ENCODE results near the gene XPR1.

The XPR1 gene

DNA sequence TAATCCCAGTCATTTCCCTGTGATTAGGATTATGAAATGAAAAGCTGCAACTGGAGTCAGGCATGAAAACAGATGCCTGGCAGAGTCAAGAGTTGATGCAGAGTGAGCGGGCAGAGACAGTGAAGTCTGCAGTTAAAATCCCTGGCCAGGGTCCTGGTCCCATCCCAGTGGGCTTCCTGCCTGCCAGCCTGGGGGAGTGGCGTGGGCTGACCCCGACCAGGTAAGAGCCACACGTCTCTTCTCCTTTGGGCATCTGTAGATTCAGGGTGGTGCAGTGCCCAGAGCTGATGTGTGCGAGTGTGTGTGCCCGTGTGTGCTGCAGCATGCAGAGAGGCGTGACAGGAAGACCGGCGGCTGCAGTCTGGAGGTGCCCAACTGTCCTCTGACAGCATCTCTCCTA lies 274.7 kb downstream of the XPR1 start:
- TF ChIP-seq, protein P1, sequence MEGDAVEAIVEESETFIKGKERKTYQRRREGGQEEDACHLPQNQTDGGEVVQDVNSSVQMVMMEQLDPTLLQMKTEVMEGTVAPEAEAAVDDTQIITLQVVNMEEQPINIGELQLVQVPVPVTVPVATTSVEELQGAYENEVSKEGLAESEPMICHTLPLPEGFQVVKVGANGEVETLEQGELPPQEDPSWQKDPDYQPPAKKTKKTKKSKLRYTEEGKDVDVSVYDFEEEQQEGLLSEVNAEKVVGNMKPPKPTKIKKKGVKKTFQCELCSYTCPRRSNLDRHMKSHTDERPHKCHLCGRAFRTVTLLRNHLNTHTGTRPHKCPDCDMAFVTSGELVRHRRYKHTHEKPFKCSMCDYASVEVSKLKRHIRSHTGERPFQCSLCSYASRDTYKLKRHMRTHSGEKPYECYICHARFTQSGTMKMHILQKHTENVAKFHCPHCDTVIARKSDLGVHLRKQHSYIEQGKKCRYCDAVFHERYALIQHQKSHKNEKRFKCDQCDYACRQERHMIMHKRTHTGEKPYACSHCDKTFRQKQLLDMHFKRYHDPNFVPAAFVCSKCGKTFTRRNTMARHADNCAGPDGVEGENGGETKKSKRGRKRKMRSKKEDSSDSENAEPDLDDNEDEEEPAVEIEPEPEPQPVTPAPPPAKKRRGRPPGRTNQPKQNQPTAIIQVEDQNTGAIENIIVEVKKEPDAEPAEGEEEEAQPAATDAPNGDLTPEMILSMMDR (IDR thresholded peaks at IDR 0.05; ENCODE audit: control insufficient read depth, insufficient read depth, low read depth, low read length, missing control alignments): no peak
- DNase-seq (ENCODE audit: low read depth): no peak
- H3K4me3 ChIP-seq (ENCODE audit: control insufficient read depth, low read depth, low read length): no peak overlapping the region

DNA sequence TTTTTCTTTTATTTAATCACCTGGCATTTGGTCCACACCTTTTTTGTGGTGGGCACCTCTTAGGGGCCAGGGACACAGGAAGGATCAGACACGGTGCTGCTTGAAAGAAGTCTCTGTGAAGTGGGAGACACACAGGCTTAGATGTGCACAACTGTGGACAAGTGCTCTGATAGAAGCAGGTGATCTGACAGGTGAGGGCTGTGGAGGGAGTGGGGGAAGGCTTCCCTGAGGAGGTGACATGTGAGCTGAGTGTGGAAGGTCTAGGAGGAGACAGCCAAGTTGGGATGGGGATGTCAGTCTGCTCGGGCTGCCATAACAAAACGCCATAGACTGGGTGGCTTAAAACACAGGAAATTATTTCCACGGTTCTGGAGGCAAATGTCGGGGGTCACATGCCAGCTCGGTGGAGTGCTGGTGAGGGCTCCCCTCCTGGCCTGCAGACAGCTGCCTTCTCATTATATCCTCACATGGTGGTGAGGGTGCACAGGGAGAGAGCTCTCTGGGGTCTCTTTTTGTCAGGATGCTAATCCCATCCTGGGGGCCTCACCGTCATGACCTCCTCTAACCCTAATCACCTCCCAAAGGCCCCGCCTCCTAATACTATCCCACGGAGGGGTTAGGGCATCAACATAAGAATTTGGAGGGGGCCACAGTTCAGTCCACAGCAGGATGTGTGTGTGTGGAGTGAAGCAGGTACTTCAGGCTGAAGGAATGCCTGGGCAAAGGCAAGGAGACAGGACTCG lies 275.7 kb downstream of the XPR1 start:
- H3K4me3 ChIP-seq (ENCODE audit: control insufficient read depth, low read depth, low read length): no peak overlapping the region
- TF ChIP-seq, protein P1 (IDR thresholded peaks at IDR 0.05; ENCODE audit: control insufficient read depth, insufficient read depth, low read depth, low read length, missing control alignments): no peak
- no peak for DNase-seq (ENCODE audit: low read depth)

DNA sequence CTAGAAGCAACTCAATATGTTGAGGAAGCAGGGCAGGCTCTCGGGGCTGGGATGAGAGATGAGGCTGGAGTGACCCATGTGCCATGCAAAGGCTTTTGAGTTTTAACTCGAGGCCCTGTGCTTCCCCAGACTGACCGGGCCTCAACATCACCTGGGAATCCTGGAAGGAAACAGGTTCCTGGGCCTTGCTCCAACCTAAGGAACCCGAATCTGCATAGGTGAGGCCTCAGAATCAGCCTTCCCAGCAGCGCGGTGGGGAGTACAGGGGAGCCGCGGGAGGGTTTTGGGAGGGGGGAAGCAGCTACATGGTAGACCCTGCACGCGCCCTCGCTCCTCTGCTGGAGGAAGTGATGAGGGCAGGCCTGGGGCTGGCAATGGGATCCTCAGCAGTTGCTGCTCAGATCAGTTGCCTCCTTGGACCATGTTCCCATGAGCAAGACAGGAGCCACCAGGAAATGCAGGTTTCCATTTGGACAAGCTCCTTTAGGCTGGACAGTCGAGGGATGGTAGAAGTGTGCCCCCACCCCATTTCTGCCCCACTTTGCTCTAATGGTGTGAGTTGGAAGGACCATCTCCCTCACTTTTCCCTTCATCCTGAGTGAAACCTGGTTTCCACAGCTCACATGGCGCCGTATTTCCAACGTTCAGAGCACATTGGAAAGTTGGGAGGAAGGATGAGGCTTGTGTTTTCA lies 276.4 kb downstream of the XPR1 start:
- TF ChIP-seq, protein P1 (IDR thresholded peaks at IDR 0.05; ENCODE audit: control insufficient read depth, insufficient read depth, low read depth, low read length, missing control alignments): no peak
- H3K4me3 ChIP-seq (ENCODE audit: control insufficient read depth, low read depth, low read length): no peak overlapping the region
- DNase-seq (ENCODE audit: low read depth): no peak

DNA sequence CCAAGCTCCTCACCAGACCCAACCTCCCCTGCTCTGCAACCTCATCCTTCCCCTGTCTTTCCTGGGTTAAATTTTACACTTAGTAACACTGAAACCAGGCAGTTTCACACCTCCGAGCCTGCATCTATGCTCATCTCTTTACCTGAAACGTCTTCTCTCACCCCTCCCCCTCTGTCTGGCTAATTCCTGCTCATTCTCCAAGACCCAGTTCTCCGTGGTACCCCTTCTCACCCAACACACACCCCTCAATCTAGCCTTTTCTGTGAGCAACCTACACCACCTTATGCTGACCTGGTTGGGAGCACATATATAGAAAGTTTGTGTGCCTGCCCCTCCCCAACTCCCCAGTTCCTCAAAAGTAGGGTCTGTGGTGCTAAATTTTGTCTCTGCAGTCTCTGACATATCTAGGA lies 277.2 kb downstream of the XPR1 start:
- TF ChIP-seq, protein P1 (IDR thresholded peaks at IDR 0.05; ENCODE audit: control insufficient read depth, insufficient read depth, low read depth, low read length, missing control alignments): no peak
- DNase-seq (ENCODE audit: low read depth): no peak
- no peak overlapping the region for H3K4me3 ChIP-seq (ENCODE audit: control insufficient read depth, low read depth, low read length)

DNA sequence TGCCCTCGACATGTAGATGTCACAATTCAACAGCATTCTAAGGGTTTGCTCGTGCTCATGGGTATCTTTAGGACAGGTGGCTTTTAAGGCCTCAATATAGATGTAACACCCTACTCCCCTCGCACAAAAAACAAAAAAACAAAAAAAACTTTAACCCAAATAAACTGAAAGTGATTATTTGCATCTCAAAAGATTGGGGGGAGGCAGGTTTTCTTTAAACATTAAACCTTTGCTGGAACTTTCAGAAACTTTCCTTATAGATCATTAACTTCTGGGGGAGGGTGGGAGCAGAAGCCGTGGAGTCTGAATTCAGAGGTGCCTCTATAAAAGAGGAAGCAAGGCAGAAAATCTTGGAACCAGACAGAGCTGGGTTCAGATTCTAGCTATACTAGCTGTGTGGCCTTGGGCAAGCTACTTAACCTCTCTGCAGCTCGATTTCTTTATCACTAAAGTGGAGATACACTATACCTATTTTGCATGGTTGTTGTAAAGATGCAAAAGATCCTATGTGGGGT lies 277.7 kb downstream of the XPR1 start:
- TF ChIP-seq, protein P1 (IDR thresholded peaks at IDR 0.05; ENCODE audit: control insufficient read depth, insufficient read depth, low read depth, low read length, missing control alignments): no peak
- no peak overlapping the region for H3K4me3 ChIP-seq (ENCODE audit: control insufficient read depth, low read depth, low read length)
- no peak for DNase-seq (ENCODE audit: low read depth)

DNA sequence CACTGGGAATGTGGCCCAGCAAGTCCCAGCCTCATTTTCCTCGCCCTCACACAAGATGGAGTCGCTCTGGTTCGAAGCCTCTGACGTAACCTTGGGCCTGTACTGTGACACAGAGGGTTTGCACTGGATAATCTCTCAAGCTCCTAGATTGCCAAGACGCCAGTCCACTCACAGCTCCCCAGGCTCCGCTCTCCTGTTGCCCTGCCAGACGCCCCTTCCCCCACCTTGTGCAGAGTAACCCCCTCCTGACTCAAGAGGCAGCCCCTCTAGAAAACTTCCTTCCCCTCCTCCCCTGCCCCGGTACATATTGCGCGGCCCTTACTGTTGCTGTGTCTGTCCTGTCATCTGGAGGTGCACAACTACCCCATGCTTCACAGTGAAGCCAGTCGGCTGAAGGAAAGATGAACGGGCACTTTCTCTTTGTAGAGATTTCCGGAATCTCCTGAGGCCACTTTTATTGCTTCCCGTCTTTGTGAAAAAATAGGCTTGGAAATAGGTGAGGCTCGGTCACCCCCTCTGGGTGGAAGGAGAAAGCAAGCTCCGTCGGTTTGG lies 279.9 kb downstream of the XPR1 start:
- DNase-seq (ENCODE audit: low read depth): no peak
- TF ChIP-seq, protein P1 (IDR thresholded peaks at IDR 0.05; ENCODE audit: control insufficient read depth, insufficient read depth, low read depth, low read length, missing control alignments): no peak
- H3K4me3 ChIP-seq (ENCODE audit: control insufficient read depth, low read depth, low read length): peak overlapping the region; percentile 62
